GM19395 (cell line): ENCODE measurements around the gene GLI1.

Source experiments
- ATAC-seq: cut with Tn5 transposase; IDR thresholded peaks from one replicate; pipeline ENCODE4 v1.9.1; 2021; ENCODE audit warnings: mild to moderate bottlenecking, moderate library complexity; ENCODE audit not compliant: unreplicated experiment

Gene GLI1

GRCh38 chr12:57460841-57461275, 1.3 kb downstream of the GLI1 start:
- no peak for ATAC-seq

- no peak for ATAC-seq
These were observed 1.8 kb downstream of the GLI1 start for GRCh38 chr12:57461276-57461916.

- ATAC-seq, result no peak
These were observed 2.3 kb downstream of the GLI1 start for GRCh38 chr12:57461917-57462250.

GRCh38 chr12:57462251-57462911, 2.8 kb downstream of the GLI1 start:
- peak; percentile 72 for ATAC-seq

GRCh38 chr12:57462912-57463253, 3.3 kb downstream of the GLI1 start:
- ATAC-seq, result peak; percentile 3

- ATAC-seq, result no peak
These were observed 5.0 kb downstream of the GLI1 start for GRCh38 chr12:57464569-57464968.

GRCh38 chr12:57465030-57465746, 5.6 kb downstream of the GLI1 start:
- no peak for ATAC-seq

GRCh38 chr12:57465747-57466505, 6.3 kb downstream of the GLI1 start:
- no peak for ATAC-seq

GRCh38 chr12:57467212-57467874, 7.8 kb downstream of the GLI1 start:
- ATAC-seq, result no peak

- ATAC-seq, result no peak
These were observed 8.3 kb downstream of the GLI1 start for GRCh38 chr12:57467915-57468314.

GRCh38 chr12:57469296-57470164, 9.9 kb downstream of the GLI1 start:
- no peak for ATAC-seq

GRCh38 chr12:57470286-57470969, 10.8 kb downstream of the GLI1 start:
- no peak for ATAC-seq

- no peak for ATAC-seq
These were observed 11.5 kb downstream of the GLI1 start for GRCh38 chr12:57470970-57471656.

- no peak for ATAC-seq
These were observed 12.1 kb downstream of the GLI1 start for GRCh38 chr12:57471661-57472060.

- no peak for ATAC-seq
These were observed 12.8 kb downstream of the GLI1 start for GRCh38 chr12:57472391-57472790.

GRCh38 chr12:57473392-57473791, 13.8 kb downstream of the GLI1 start:
- no peak for ATAC-seq

- ATAC-seq, result no peak
These were observed 14.3 kb downstream of the GLI1 start for GRCh38 chr12:57473886-57474285.

- ATAC-seq, result no peak
These were observed 14.8 kb downstream of the GLI1 start for GRCh38 chr12:57474430-57474829.

GRCh38 chr12:57474862-57475261, 15.3 kb downstream of the GLI1 start:
- no peak for ATAC-seq
